ENCODE data around the gene THBS4.

THBS4 gene
- total RNA-seq: 0.18 to 0.62 (median 0.37) reads per million in 4 experiments

- DNase-seq: no peak
These were observed at the start of gene THBS4 for GRCh38 chr5:80034962-80035821. Gene THBS4 (plus strand): TSS chr5:80035348. CDS start chr5:80035538, 190 bp downstream.

GRCh38 chr5:79986260-79986659, 48.9 kb upstream of the THBS4 start:
- no peak for DNase-seq

GRCh38 chr5:79990205-79990597, 44.9 kb upstream of the THBS4 start:
- DNase-seq: no peak

- peak; percentile 81 for DNase-seq
These were observed 44.3 kb upstream of the THBS4 start, which contains the start of gene MTX3 for GRCh38 chr5:79990598-79991507. Gene MTX3 (minus strand): TSS chr5:79991262. CDS start chr5:79991238, 24 bp downstream.

GRCh38 chr5:79992891-79993657, 42.1 kb upstream of the THBS4 start:
- no peak for DNase-seq

DNA sequence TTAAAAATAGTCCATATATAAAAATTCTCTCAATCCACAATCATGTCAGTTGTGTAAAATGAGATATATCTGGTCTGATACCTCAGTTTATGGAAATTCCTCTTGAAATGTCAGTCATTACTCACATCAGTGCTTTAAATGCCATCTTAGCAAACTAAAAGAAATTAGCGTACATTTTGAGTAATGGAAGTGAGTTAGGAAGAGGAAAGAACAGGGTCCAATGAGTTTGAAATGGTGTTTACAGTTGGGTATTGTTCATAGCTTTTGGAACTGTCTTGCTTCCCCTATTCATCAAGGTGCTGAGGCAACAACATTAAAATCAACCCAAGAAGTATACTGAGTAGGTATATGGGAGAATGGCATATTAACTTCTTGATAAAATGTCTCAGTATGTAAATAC, 35.4 kb upstream of the THBS4 start:
- DNase-seq: no peak

DNA sequence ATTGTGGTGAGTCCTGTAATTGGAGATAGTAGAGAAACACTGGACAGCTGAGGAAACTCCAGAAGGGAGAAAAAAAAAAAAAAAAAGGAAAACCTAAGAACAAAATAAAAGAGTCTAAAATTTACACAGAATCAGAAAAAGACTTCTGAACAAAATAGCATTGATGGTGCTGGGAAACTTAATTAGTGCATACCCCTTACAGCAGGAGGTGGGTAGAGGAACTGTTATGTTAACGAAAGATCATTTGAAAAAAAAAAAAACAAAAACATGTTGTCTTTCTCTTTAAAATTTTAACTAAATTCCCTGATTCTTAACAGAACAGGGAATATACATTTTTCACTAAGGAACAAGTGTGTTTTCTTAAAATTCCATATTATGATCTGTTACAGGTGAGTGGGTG, 32.5 kb upstream of the THBS4 start:
- no peak for DNase-seq

DNA sequence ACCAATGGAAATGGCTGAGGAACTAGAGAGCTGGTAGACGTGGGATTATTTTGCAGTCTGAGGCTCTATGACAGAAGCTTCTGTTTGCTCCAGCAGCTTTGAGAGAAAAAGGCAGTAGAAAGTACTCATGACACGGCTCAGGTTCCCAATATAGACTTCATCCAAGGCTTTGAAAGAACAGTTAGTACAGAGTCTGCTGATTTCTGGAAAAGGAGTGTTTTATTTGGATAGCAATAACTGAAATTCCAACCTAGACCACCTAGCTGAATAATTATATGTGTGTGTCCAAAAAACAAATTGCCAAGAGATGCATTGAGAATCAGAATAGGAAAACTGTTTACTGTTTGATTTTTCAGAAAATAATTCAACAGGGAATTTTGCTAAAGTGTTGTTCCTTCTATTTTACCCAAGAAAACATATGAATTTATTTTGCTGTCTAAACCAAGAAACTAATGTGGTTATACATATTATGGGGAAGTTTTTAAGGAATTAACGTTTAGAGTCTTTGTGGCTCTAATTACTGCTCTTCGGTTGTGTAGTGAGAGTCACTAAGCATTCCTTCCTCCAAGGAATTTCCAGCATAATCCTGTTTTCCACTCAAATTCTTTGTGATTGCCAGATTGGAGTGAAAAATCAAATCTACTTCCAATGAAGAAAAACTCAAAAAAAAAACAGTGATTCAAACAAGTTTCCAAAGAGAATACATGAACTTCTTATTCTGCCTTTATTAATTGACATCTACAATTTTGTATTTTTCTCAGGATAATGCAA, 26.0 kb upstream of the THBS4 start:
- DNase-seq: no peak

DNA sequence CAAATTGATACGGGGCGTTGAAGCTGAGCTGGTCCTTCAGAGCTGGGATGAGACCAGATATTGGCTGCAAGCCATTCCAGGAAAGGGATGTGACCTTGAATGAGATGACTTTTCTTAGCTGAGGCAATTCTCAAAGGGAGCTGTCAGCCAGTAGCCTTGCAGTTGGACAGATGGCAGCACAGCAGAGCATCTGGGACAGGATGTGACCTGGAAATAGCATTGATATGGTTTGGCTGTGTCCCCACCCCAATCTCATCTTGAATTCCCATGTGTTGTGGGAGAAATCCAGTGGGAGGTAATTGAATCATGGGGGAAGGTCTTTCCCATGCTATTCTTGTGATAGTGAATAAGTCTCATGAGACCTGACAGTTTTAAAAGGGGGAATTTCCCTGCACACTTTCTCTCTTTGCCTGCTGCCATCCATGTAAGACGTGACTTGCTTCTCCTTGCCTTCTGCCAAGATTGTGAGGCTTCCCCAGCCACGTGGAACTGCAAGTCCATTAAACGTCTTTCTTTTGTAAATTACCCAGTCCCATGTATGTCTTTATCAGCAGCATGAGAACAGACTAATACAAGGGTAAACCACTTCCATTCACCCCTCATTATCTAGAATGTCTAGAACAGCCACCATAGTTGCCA, 24.3 kb upstream of the THBS4 start:
- DNase-seq: no peak

DNA sequence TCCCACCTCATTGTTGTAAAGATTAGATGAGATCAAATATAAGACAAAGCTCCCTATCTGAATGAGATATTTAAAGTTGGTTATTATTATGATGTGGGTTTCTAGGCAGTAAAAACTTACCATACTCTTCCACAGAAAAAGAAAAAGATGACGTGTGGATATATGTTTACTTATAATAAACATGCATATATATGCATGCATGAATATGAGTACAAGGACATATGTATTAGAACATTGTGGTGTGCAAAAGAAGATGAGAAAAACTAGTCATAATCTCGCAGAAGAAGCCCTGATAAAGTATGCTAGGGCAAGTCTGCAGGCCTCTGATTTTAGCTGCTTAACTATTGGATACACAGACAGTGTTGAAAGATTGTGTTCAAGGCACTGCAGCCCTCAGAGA, 10.1 kb upstream of the THBS4 start:
- no peak for DNase-seq

DNA sequence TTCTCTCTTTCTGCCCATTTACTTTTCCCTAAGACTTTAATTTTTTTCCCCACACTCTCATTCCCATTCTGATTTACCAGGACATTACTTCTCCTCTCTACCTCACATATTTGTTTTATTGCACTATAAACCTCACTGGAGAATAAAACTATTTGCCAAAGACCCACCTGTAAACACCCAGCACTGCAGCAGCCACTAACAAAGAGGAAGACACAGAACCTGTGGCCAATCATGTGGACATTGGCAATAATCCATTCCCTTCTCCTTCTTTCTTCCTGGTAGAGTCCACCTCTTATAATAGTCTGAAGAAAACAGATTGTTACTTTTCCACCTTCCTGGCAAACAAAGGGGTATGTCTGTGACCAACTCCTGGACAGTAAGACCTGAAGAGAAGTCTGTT, 8.3 kb upstream of the THBS4 start:
- DNase-seq: no peak

- DNase-seq: no peak
These were observed 4.0 kb upstream of the THBS4 start for GRCh38 chr5:80031109-80031508.

DNA sequence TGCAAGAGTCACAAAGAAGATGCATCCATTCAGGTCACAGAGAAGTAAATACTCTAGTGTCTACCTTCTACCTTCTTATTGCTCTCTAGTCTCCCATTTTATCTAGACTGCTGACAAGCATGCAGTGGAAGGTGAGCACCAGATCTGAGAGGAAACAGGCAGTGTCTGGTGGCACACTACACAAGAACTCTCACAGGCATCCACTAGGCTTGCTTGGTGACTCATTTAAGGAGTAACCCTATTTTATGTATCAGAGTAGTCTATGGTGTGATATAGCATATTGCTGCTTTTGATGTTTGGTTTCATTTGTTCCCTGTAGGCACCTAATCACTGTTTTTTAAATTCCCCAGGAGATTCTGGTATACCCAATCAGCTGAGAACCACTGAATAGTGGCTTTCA, 1.6 kb upstream of the THBS4 start:
- DNase-seq: no peak

- no peak for DNase-seq
These were observed 589 bp upstream of the THBS4 start for GRCh38 chr5:80034559-80034958.

DNA sequence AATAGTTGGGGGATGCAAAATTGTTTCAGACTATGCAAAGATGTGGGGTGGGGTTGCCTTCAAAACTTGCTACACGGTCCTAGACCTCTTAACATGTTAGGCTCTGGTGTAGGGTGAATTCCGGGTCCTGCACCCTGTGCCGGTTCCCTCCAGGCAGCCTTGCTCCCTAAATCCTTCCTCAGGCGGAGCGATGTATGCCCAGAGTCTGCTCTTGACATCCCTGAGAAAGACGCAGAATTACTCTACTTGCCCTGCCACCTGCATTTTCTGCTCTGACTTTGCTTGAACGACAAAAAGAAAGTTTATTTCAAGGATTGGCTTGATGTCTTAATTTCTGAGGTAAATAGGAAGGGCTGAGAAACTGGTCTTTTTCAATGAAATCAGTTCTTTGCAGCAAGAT, 691 bp downstream of the THBS4 start:
- no peak for DNase-seq

DNA sequence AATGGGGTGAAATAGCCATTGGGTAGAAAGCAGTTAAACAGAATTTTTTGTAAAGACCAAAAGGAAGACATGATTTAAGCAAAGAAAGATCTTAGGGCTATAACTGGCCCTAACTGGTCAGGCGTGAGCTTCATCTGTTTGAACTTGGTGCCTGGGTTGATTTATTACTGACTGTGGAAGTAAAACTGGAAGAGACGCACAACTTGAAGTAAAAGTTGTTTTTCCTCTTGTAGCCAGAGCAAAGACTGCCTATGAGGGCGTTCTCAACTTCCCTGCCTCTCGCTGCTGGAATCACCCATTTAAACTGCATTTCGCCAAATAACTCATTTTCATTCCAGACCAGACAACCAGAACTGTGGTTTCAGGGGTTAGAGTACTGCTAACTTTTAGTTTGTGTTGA, 1.5 kb downstream of the THBS4 start:
- no peak for DNase-seq

DNA sequence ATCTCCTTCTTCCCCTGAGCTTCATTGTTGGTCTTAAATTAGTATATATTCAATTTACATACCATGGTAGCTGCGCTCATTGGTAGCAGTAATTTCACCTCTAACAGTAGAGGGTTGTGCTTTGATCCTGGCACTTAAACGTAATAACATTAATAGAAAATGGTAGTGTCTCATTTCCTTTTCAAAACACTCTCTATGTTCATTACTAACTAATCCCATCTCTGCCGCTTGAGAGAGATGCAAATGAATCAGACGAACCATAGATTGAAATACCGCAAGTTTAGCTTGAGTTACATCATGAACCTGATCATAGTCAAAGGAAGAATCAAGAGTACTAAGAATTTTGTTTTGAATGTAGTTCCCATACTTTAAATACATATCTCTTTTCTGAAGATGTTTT, 2.2 kb downstream of the THBS4 start:
- no peak for DNase-seq

- no peak for DNase-seq
These were observed 4.5 kb downstream of the THBS4 start for GRCh38 chr5:80039650-80040049.

DNA sequence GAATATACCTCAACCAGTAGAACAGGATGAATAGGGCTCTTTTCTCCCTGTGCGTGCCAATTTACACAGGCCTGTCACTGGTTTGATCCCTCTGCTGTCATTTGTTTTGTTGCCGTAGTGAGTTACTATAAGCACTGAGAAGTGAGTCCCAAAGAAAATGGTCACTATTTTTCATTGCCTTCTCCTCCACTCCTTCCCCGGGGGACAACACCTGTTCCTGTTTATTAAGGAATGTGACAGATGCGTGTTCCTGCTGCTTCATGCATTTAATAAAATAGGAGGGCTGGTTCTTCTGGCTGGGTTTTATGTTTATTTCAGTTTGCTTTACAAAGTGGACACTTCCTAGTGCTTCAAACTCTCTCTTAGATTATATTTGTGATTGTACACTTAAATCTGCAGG, 6.4 kb downstream of the THBS4 start:
- DNase-seq: no peak

DNA sequence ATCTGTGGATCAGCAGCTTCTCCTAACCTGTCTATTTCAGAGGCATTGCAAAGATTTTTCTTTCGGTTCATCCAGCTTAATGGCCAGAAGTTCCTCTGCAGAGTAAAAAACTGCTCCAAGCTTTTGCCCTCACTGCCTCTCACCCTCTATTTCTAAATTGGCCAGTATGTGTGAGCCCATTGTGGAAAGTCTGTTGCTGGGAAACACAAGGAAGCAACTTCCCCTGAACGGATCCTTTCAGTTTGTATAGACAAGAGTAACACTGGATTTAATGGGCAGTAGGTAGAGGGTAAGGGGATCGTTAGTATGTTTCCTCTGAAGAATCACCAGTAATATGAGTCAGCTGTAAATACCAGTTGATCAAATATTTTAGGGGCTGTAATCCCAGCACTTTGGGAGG, 7.2 kb downstream of the THBS4 start:
- DNase-seq: no peak

- no peak for DNase-seq
These were observed 8.0 kb downstream of the THBS4 start for GRCh38 chr5:80043187-80043586.
